Measurements from ENCODE around the gene VPS54. TPM values are rescaled to one million over a fixed set of nuclear protein-coding genes. Genes with fewer than 3 reads are reported as not detected.

Gene VPS54
- polyA plus RNA-seq, 3 donors = 11.4 to 17.3 (median 11.5) TPM

DNA sequence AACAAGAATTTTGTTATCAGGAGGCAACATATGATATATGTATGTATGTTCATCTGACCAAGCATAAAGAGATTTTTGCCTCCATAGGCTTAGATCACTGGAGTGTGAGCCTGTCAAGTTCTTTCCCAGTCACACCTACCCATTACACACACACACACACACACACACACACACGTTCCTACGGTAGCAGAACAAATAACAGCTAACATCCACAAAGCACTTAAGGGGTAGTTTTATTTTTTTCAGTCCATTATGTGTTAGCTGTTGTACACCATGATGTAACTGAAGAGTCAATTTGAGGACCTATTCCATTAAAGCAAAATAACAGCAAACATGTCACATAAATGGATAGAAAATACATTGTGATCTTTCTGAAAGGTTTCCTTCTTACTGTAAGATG, 138.0 kb downstream of the VPS54 start:
- WGBS (ENCODE audit: insufficient coverage) = no CpG with 5 or more reads among the region's 2 CpGs
- no peaks in the 10 kb centered on the region for H3K9me3 ChIP-seq (replicated peaks in 1 of 2; ENCODE audit: control insufficient read depth in 1 of 2, insufficient read depth in 1 of 2, low read length in 2 of 2)
- no peak overlapping the region for H3K4me2 ChIP-seq (replicated peaks; ENCODE audit: extremely low read depth, low read length, poor library complexity, severe bottlenecking)
- Mint-ChIP-seq H3K27me3 (ENCODE audit: low read depth in 3 of 3) (no peaks in the 10 kb centered on the region), H3K4me3 (no peak overlapping the region), H3K27ac (peak overlapping the region in 2 of 7 donors; percentile 6 to 51), H3K4me1 (no peaks in the 10 kb centered on the region), H3K9me3 (no peaks in the 10 kb centered on the region), H3K36me3 (peaks cover 60 to 62% of the 10 kb centered on the region in 2 donors)
- H3K9ac ChIP-seq (ENCODE audit: insufficient read depth, low read length, poor library complexity, severe bottlenecking) = no peak overlapping the region
- H2AFZ ChIP-seq (ENCODE audit: insufficient read depth, low read depth, low read length, poor library complexity, severe bottlenecking) = no peak overlapping the region
- H3K36me3 ChIP-seq (replicated peaks in 1 of 2; ENCODE audit: control insufficient read depth in 1 of 2, insufficient read depth in 2 of 2, low read length in 2 of 2) = peaks cover 56 to 88% of the 10 kb centered on the region in 2 donors
- intact Hi-C loops (cut with micrococcal nuclease) = no loop called here
- peaks cover 20% of the 10 kb centered on the region for H4K20me1 ChIP-seq (ENCODE audit: insufficient read depth, low read length)
- H3K27me3 ChIP-seq (ENCODE audit: control insufficient read depth in 2 of 2, insufficient read depth in 2 of 2, low read length in 2 of 2) = no peaks in the 10 kb centered on the region
- no peaks in the 10 kb centered on the region for H3K4me1 ChIP-seq (ENCODE audit: control insufficient read depth in 1 of 2, insufficient read depth in 2 of 2, low read length in 2 of 2)
- H3K4me3 ChIP-seq (replicated peaks in 1 of 3; ENCODE audit: low read depth in 2 of 3, low read length in 3 of 3) = no peak overlapping the region
- TF ChIP-seq, protein P1, sequence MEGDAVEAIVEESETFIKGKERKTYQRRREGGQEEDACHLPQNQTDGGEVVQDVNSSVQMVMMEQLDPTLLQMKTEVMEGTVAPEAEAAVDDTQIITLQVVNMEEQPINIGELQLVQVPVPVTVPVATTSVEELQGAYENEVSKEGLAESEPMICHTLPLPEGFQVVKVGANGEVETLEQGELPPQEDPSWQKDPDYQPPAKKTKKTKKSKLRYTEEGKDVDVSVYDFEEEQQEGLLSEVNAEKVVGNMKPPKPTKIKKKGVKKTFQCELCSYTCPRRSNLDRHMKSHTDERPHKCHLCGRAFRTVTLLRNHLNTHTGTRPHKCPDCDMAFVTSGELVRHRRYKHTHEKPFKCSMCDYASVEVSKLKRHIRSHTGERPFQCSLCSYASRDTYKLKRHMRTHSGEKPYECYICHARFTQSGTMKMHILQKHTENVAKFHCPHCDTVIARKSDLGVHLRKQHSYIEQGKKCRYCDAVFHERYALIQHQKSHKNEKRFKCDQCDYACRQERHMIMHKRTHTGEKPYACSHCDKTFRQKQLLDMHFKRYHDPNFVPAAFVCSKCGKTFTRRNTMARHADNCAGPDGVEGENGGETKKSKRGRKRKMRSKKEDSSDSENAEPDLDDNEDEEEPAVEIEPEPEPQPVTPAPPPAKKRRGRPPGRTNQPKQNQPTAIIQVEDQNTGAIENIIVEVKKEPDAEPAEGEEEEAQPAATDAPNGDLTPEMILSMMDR (IDR thresholded peaks at IDR 0.05) = no peak
- DNase-seq = no peak
- no peak overlapping the region for H3K27ac ChIP-seq (ENCODE audit: low read depth in 1 of 2, low read length in 2 of 2)
- H3K79me2 ChIP-seq (ENCODE audit: insufficient read depth, low read length) = peaks cover 22% of the 10 kb centered on the region

DNA sequence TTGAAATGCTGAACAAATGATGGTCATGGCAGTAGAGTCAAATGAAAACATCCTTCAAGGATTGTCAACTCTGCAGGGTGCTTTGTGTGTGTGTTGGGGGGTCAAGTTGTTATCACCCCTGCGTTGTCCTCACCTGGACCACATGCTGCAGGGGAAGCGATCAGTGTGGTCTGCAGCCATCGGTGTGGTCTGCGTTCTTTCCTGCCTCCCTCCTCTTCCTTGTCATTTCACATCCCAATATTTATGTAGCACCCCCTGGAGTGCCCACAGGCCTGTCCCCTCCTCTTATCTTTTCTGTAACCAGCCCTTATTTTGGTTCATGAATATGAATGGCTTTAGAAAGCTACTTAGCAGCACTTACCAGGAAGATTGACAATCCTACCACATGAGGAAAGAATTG, 138.6 kb downstream of the VPS54 start:
- no peaks in the 10 kb centered on the region for H3K4me1 Mint-ChIP-seq
- intact Hi-C loops (cut with micrococcal nuclease) = no loop called here

More for the DNA sequence above, 138.6 kb downstream of the VPS54 start:
- no peak overlapping the region for H3K4me2 ChIP-seq (replicated peaks; ENCODE audit: extremely low read depth, low read length, poor library complexity, severe bottlenecking)
- Mint-ChIP-seq H3K9me3 (no peaks in the 10 kb centered on the region), H3K27me3 (ENCODE audit: low read depth in 3 of 3) (no peaks in the 10 kb centered on the region), H3K36me3 (peaks cover 61 to 64% of the 10 kb centered on the region in 2 donors), H3K4me3 (no peak overlapping the region), H3K27ac (peak overlapping the region in 2 of 7 donors; percentile 31 to 51)
- no peaks in the 10 kb centered on the region for H3K9me3 ChIP-seq (replicated peaks in 1 of 2; ENCODE audit: control insufficient read depth in 1 of 2, insufficient read depth in 1 of 2, low read length in 2 of 2)
- no peak overlapping the region for H2AFZ ChIP-seq (ENCODE audit: insufficient read depth, low read depth, low read length, poor library complexity, severe bottlenecking)
- TF ChIP-seq, protein P1 (IDR thresholded peaks at IDR 0.05) = no peak
- H3K4me3 ChIP-seq (replicated peaks in 1 of 3; ENCODE audit: low read depth in 2 of 3, low read length in 3 of 3) = no peak overlapping the region
- H3K27me3 ChIP-seq (ENCODE audit: control insufficient read depth in 2 of 2, insufficient read depth in 2 of 2, low read length in 2 of 2) = no peaks in the 10 kb centered on the region
- H4K20me1 ChIP-seq (ENCODE audit: insufficient read depth, low read length) = peaks cover 26% of the 10 kb centered on the region
- no peak overlapping the region for H3K9ac ChIP-seq (ENCODE audit: insufficient read depth, low read length, poor library complexity, severe bottlenecking)
- H3K27ac ChIP-seq (ENCODE audit: low read depth in 1 of 2, low read length in 2 of 2) = no peak overlapping the region
- H3K36me3 ChIP-seq (replicated peaks in 1 of 2; ENCODE audit: control insufficient read depth in 1 of 2, insufficient read depth in 2 of 2, low read length in 2 of 2) = peaks cover 50 to 88% of the 10 kb centered on the region in 2 donors
- no CpG with 5 or more reads among the region's 4 CpGs for WGBS (ENCODE audit: insufficient coverage)
- no peak for DNase-seq
- H3K4me1 ChIP-seq (ENCODE audit: control insufficient read depth in 1 of 2, insufficient read depth in 2 of 2, low read length in 2 of 2) = no peaks in the 10 kb centered on the region
- peaks cover 28% of the 10 kb centered on the region for H3K79me2 ChIP-seq (ENCODE audit: insufficient read depth, low read length)
